ENCODE measurements around the gene PLXDC1.

PLXDC1 gene

DNA sequence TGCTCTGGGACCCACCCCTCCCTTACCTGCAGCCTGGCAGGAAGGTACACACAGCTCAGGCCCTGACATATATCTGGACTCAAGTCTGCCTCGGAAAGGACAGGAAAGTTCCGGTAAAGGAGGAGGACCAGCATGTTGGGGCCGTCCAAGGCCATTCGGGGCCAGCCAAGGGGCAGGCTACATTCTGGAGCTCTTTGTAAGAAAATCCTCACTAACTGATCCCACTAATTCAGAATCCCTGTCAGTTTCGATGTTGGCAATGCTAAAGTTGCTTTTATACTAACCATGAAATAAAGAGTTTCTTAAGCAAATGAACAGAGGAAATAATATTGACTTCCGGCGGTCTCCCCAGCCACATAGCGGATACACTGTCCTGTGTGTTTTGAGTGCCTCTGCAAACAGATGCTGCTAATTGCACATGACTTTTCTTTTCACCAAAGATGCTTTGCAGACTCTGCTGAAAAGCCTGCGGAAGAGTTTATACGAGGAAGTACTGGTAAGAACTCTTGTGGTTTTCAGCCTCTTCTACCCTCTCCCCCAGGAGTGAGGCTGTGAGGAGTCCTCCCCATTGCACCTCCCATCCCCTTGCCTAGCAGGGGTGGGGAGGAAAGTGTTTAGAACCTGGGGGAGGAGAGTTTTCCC lies 54.8 kb downstream of the PLXDC1 start:
- no peak for TF ChIP-seq CTCF (IDR thresholded peaks at IDR 0.05; ENCODE audit: unreplicated experiment in 3 of 3)
- no peaks in the 10 kb centered on the region for H3K36me3 Mint-ChIP-seq (ENCODE audit: low read depth)
- H3K27me3 Mint-ChIP-seq (ENCODE audit: low read depth) = peaks cover 8% of the 10 kb centered on the region
- no peaks in the 10 kb centered on the region for H3K9me3 Mint-ChIP-seq
- H3K4me3 Mint-ChIP-seq = peak overlapping the region in 1 of 3 experiments; percentile 13
- H3K27ac Mint-ChIP-seq = peak overlapping the region; percentile 36 to 77 (median 73)
- peaks cover 66% of the 10 kb centered on the region for H3K4me1 Mint-ChIP-seq

DNA sequence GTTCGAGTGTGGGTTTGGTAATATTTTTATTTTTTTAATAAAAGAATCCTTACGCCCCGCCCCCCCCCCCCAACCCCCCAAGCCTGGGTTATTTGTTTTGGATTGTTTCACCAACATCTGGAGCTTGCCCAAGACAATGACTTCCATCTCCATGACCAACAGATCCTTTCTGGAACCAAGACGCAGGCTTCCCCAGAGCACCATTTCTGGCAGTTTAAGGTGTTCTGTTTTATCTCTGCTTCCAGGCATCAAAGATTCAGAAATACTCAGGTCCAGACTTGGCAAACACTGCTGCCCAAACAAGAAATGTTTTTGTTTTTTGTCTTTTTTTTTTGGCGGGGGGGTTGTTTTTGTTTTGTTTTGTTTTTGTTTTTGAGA lies 56.1 kb downstream of the PLXDC1 start:
- Mint-ChIP-seq H3K27ac (peak overlapping the region in 1 of 3 experiments; percentile 77), H3K4me1 (peaks cover 63% of the 10 kb centered on the region), H3K4me3 (no peak overlapping the region), H3K36me3 (ENCODE audit: low read depth) (no peaks in the 10 kb centered on the region), H3K9me3 (no peaks in the 10 kb centered on the region), H3K27me3 (ENCODE audit: low read depth) (peaks cover 14% of the 10 kb centered on the region)
- TF ChIP-seq CTCF (IDR thresholded peaks at IDR 0.05; ENCODE audit: unreplicated experiment in 3 of 3) = no peak

GRCh38 chr17:39094607-39095308 lies 56.7 kb downstream of the PLXDC1 start:
- TF ChIP-seq CTCF (IDR thresholded peaks at IDR 0.05; ENCODE audit: unreplicated experiment in 3 of 3) = no peak
- Mint-ChIP-seq H3K36me3 (ENCODE audit: low read depth) (no peaks in the 10 kb centered on the region), H3K4me1 (peaks cover 57% of the 10 kb centered on the region), H3K9me3 (no peaks in the 10 kb centered on the region), H3K27me3 (ENCODE audit: low read depth) (peaks cover 10% of the 10 kb centered on the region), H3K27ac (peak overlapping the region; percentile 47 to 77 (median 70)), H3K4me3 (no peak overlapping the region)

GRCh38 chr17:39092692-39093230 lies 58.7 kb downstream of the PLXDC1 start:
- TF ChIP-seq CTCF (IDR thresholded peaks at IDR 0.05; ENCODE audit: unreplicated experiment in 3 of 3) = no peak
- no peaks in the 10 kb centered on the region for H3K36me3 Mint-ChIP-seq (ENCODE audit: low read depth)
- peaks cover 41% of the 10 kb centered on the region for H3K4me1 Mint-ChIP-seq
- peaks cover 12% of the 10 kb centered on the region for H3K27me3 Mint-ChIP-seq (ENCODE audit: low read depth)
- H3K27ac Mint-ChIP-seq = no peak overlapping the region
- H3K9me3 Mint-ChIP-seq = no peaks in the 10 kb centered on the region
- no peak overlapping the region for H3K4me3 Mint-ChIP-seq

GRCh38 chr17:39090908-39091665 lies 60.4 kb downstream of the PLXDC1 start:
- Mint-ChIP-seq H3K27ac (peak overlapping the region; percentile 18 to 74 (median 49)), H3K27me3 (ENCODE audit: low read depth) (peaks cover 14% of the 10 kb centered on the region), H3K36me3 (ENCODE audit: low read depth) (no peaks in the 10 kb centered on the region), H3K4me3 (no peak overlapping the region), H3K4me1 (peaks cover 27% of the 10 kb centered on the region), H3K9me3 (no peaks in the 10 kb centered on the region)
- no peak for TF ChIP-seq CTCF (IDR thresholded peaks at IDR 0.05; ENCODE audit: unreplicated experiment in 3 of 3)
